Inferior parietal cortex (tissue), 1 donor: Measurements from ENCODE around the gene SPAG6.

Experiments
- DNase-seq: peaks from one replicate; pipeline ENCODE4 v3.0.0-alpha.2; 2016; ENCODE audit errors: extremely low spot score

SPAG6 gene

GRCh38 chr10:22321924-22322640, 23.2 kb upstream of the SPAG6 start:
- no peak for DNase-seq

GRCh38 chr10:22322641-22323160, 22.6 kb upstream of the SPAG6 start:
- no peak for DNase-seq

- DNase-seq = no peak
These were observed 21.6 kb upstream of the SPAG6 start for GRCh38 chr10:22323538-22324305.

GRCh38 chr10:22324413-22324812, 20.9 kb upstream of the SPAG6 start:
- DNase-seq = no peak

- no peak for DNase-seq
These were observed 20.4 kb upstream of the SPAG6 start for GRCh38 chr10:22324893-22325271.

- DNase-seq = no peak
These were observed 19.8 kb upstream of the SPAG6 start for GRCh38 chr10:22325272-22326144.

GRCh38 chr10:22326145-22326702, 19.1 kb upstream of the SPAG6 start:
- no peak for DNase-seq

- DNase-seq = no peak
These were observed 16.1 kb upstream of the SPAG6 start for GRCh38 chr10:22329150-22329549.

- no peak for DNase-seq
These were observed 13.1 kb upstream of the SPAG6 start for GRCh38 chr10:22332116-22332692.

GRCh38 chr10:22333167-22333974, 11.9 kb upstream of the SPAG6 start:
- no peak for DNase-seq

- no peak for DNase-seq
These were observed 11.4 kb upstream of the SPAG6 start for GRCh38 chr10:22333975-22334282.

- DNase-seq = no peak
These were observed 10.7 kb upstream of the SPAG6 start for GRCh38 chr10:22334414-22335172.

- no peak for DNase-seq
These were observed 9.9 kb upstream of the SPAG6 start for GRCh38 chr10:22335173-22335933.

GRCh38 chr10:22338185-22338900, 7.0 kb upstream of the SPAG6 start:
- DNase-seq = no peak

- DNase-seq = no peak
These were observed 6.4 kb upstream of the SPAG6 start for GRCh38 chr10:22338931-22339330.

- no peak for DNase-seq
These were observed 5.5 kb upstream of the SPAG6 start for GRCh38 chr10:22339761-22340328.

- DNase-seq = peak; percentile 88
These were observed 4.7 kb upstream of the SPAG6 start for GRCh38 chr10:22340329-22341189.
